OCI-LY3 (cell line): ENCODE measurements around the gene POLDIP3.
"Not testable (repeated sequence)": the region's sequence is repeated elsewhere in the genome, so short reads cannot be mapped to it uniquely, and the experiment has no call there.

Experiments used
- H2AFZ ChIP-seq: fragments of 200-600, 300-600 bp; shearing (Covaris generic); 2 replicates; pipeline ENCODE4 v1.6.0; 2014; ENCODE audit warnings: antibody characterized with exemption, low read depth, low read length
- H3K27ac ChIP-seq: fragments of 200-600, 300-600 bp; sonication (generic); 2 replicates; pipeline ENCODE4 v1.5.1; 2014; ENCODE audit warnings: mild to moderate bottlenecking, low read length, moderate library complexity, mixed read lengths
- H3K27me3 ChIP-seq: fragments of 200-600, 300-600 bp; sonication (generic); 2 replicates; pipeline ENCODE4 v1.6.1; 2014; ENCODE audit warnings: low read depth, low read length, mixed read lengths
- H3K36me3 ChIP-seq: fragments of 200-600, 300-600 bp; sonication (generic); replicated peaks from 2 replicates; pipeline ENCODE3; 2014; ENCODE audit warnings: low read depth, low read length, mixed read lengths
- H3K4me1 ChIP-seq: fragments of 300-600, 200-600 bp; sonication (generic); 2 replicates; pipeline ENCODE4 v1.6.1; 2014; ENCODE audit warnings: low read length, mixed read lengths
- H3K4me2 ChIP-seq: fragments of 200-600, 300-600 bp; sonication (generic); 2 replicates; pipeline ENCODE4 v1.6.1; 2014; ENCODE audit warnings: low read length, mixed read lengths
- H3K4me3 ChIP-seq: fragments of 300-600, 200-600 bp; sonication (generic); 2 replicates; pipeline ENCODE4 v1.5.1; 2014; ENCODE audit warnings: antibody characterized with exemption, mild to moderate bottlenecking, low read length, moderate library complexity
- H3K79me2 ChIP-seq: fragments of 300-600, 200-600 bp; shearing (Covaris generic); 2 replicates; pipeline ENCODE4 v1.6.1; 2014; ENCODE audit warnings: mild to moderate bottlenecking, low read length, mixed read lengths
- H3K9ac ChIP-seq: fragments of 300-600, 200-600 bp; shearing (Covaris generic); 2 replicates; pipeline ENCODE4 v1.6.0; 2014; ENCODE audit warnings: mild to moderate bottlenecking, low read length, moderate library complexity
- H3K9me3 ChIP-seq: fragments of 200-600, 300-600 bp; shearing (Covaris generic); 2 replicates; pipeline ENCODE4 v1.6.1; 2014; ENCODE audit warnings: low read length, mixed read lengths; ENCODE audit not compliant: insufficient read depth
- H4K20me1 ChIP-seq: fragments of 200-600, 300-600 bp; sonication (generic); 2 replicates; pipeline ENCODE4 v1.6.1; 2016; ENCODE audit warnings: low read length, mixed read lengths; ENCODE audit not compliant: insufficient read depth
- CTCF ChIP-seq: fragments of 200-600, 300-600 bp; sonication (generic); IDR thresholded peaks from 2 replicates; pipeline ENCODE4 v1.5.1; 2014; ENCODE audit warnings: antibody characterized with exemption, low read length, low read depth
- EZH2phosphoT487 ChIP-seq: fragments of 200-600 bp; shearing (Covaris generic); IDR thresholded peaks from 2 replicates; pipeline ENCODE4 v1.6.1; 2018; ENCODE audit warnings: antibody characterized with exemption, mixed run types, low read depth

Gene POLDIP3

DNA sequence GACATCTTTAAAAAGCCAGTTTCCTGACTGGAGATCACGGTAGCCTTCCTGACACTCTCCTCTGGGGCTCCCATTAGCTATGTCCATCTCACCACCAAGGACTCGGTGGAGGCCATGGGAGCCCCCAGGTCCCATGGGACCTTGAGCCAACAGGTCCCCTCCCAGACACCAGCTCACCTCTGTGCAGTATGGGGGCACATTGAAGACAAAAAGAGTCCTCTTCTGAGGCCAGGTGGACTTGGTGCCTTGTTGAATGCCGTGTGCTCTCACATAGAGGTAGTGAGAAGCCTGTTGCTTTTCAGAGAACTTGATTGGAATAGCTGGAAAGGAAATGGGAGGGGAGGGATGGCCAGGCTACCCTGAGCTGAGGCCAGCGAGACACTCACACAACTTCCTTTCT is 34.6 kb downstream of the POLDIP3 start:
- not testable (repeated sequence) for H3K4me2 ChIP-seq, H3K9ac ChIP-seq, H3K4me3 ChIP-seq, H3K4me1 ChIP-seq, H3K27ac ChIP-seq, H3K9me3 ChIP-seq, H4K20me1 ChIP-seq, H3K27me3 ChIP-seq, H2AFZ ChIP-seq
- Histone ChIP-seq H3K79me2 (peaks cover 36% of the 10 kb centered on the region), H3K36me3 (peaks cover 13% of the 10 kb centered on the region)

- H3K4me2 ChIP-seq: no peak overlapping the region
- H3K36me3 ChIP-seq: peaks cover 8% of the 10 kb centered on the region
- H3K4me3 ChIP-seq: no peak overlapping the region
- no peak overlapping the region for H2AFZ ChIP-seq
- H3K9me3 ChIP-seq: no peaks in the 10 kb centered on the region
- H4K20me1 ChIP-seq: peaks cover 2% of the 10 kb centered on the region; the same call in 1 of the 2 replicates
- H3K27me3 ChIP-seq: no peaks in the 10 kb centered on the region
- TF ChIP-seq EZH2phosphoT487 (no peak), CTCF (no peak)
- H3K79me2 ChIP-seq: peaks cover 36% of the 10 kb centered on the region
- no peak overlapping the region for H3K27ac ChIP-seq
- peaks cover 6% of the 10 kb centered on the region for H3K4me1 ChIP-seq
- H3K9ac ChIP-seq: no peak overlapping the region
Observed at GRCh38 chr22:42577623-42578240, 37.0 kb downstream of the POLDIP3 start.

DNA sequence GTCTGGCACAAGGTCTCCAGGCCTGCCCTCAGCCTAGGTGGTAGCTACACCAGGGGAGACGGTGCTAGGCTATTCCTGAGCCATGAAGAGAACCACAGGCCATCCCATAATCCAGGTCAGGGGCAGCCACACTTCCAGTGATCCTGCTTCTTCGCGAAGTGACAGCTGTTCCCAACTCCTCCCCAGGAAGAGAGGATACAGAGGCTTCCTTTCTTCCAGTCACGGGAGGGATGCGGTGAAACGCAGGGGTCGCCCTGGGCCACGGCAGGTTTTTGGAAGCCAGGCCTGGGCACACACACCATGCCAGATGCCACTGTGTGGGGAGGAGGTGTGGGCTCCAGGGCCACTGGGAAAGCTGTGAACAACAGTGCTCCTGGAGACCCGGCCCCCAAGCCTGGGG is 37.5 kb downstream of the POLDIP3 start:
- H2AFZ ChIP-seq, H3K27ac ChIP-seq, H4K20me1 ChIP-seq, H3K4me1 ChIP-seq, H3K4me3 ChIP-seq, H3K27me3 ChIP-seq, H3K9me3 ChIP-seq, H3K4me2 ChIP-seq, H3K36me3 ChIP-seq, H3K9ac ChIP-seq: not testable (repeated sequence)
- H3K79me2 ChIP-seq: peaks cover 31% of the 10 kb centered on the region

DNA sequence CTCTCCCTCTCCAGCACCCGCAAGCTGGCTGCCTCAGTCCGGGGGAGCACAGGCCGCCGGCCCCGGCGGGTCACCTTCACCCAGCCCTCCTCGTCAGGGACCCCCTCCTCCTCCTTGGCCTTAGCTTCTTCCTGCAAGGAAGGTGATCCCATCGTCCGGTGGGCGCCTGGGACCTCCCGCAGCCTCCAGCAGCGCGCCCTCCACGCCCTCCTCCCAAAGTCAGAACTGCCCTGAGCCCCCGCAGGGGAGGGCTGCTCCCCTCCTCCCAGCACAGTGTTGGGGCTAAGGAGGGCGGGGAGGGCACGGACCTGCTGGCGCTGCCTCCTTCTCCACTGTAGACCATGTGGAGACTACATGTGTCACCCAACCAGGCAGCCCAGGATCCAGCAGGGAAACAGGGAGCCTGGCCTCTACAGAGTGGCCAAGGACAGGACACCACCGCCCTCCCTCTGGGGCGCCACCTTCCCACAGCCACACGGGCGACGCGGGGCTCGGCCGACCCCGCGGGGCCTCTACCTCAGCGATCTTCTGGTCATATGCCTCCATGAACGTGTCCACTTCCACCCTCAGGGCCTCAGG is 38.6 kb downstream of the POLDIP3 start:
- H3K4me3 ChIP-seq, H4K20me1 ChIP-seq, H3K9me3 ChIP-seq, H3K9ac ChIP-seq, H3K27me3 ChIP-seq, H3K27ac ChIP-seq, H3K4me1 ChIP-seq, H3K4me2 ChIP-seq, H2AFZ ChIP-seq, H3K36me3 ChIP-seq: not testable (repeated sequence)
- H3K79me2 ChIP-seq: peaks cover 22% of the 10 kb centered on the region

DNA sequence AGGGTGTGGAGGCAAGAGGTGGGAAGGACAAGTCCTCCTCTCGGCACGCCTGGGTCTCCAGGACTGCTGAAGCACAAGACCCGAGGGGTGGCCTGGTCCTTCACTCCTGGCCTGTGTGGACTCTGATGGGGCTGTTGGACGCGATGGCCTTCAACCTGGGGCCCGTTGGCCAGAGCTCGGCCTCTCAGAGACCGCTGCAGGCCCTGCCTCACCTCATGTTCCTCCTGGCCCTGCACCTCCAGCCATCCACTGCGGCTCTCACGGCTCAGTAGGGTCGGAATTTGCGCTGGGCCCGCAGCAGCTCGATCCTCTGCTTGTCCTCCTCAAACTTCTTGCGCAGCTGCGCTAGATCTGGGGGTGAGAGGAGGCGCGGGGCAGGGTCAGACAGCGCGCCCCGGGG is 40.2 kb downstream of the POLDIP3 start:
- H3K9me3 ChIP-seq, H3K27ac ChIP-seq, H4K20me1 ChIP-seq, H3K4me1 ChIP-seq, H3K27me3 ChIP-seq, H2AFZ ChIP-seq, H3K36me3 ChIP-seq, H3K4me2 ChIP-seq, H3K4me3 ChIP-seq, H3K79me2 ChIP-seq, H3K9ac ChIP-seq: not testable (repeated sequence)

DNA sequence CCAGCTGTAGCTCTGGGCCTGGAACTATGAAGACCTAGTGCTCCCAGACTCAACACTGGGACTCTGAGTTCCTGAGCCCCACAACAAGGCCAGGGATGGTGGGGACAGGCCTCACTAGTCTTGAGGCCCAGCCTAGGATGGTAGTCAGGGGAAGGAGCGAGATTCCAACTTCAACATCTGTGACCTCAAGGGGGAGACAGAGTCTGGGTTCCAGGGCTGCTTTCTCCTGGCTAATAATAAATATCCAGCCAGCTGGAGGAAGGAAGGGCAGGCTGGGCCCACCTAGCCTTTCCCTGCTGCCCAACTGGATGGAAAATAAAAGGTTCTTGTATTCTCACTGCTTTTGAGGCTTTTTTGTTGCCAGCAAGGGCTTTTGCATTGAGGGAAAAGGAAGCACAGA is 40.6 kb downstream of the POLDIP3 start:
- not testable (repeated sequence) for H3K27me3 ChIP-seq, H3K27ac ChIP-seq, H3K4me1 ChIP-seq, H3K9me3 ChIP-seq, H3K79me2 ChIP-seq, H3K9ac ChIP-seq, H2AFZ ChIP-seq, H3K4me2 ChIP-seq, H3K4me3 ChIP-seq, H4K20me1 ChIP-seq
- H3K36me3 ChIP-seq: peaks cover 10% of the 10 kb centered on the region

- not testable (repeated sequence) for H2AFZ ChIP-seq, H3K4me1 ChIP-seq, H3K9me3 ChIP-seq, H3K4me3 ChIP-seq, H3K27me3 ChIP-seq, H3K36me3 ChIP-seq, H3K9ac ChIP-seq, H3K27ac ChIP-seq, H4K20me1 ChIP-seq, H3K79me2 ChIP-seq, H3K4me2 ChIP-seq
Observed at GRCh38 chr22:42571068-42571467, 43.6 kb downstream of the POLDIP3 start.

DNA sequence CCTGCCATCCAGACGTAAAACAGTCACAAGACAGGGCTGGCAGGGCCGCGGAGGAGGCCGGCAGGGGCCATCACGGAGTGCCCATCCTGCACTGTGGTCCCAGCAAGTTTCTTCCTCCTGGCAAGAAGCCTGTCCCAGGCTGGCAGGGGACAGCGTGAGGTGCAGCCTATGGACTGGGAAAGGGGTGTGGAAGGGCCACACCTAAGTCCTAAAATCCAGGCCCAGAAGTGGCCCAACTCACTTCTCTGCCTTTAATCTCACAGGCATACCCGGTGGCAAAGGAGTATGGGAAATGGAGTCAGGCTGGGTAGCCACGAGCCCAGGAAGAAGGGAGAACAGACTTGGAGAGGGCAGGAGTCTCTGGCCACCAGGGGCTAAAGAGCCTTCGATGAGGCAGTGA is 44.1 kb downstream of the POLDIP3 start:
- H3K9me3 ChIP-seq, H3K79me2 ChIP-seq, H3K4me3 ChIP-seq, H3K4me1 ChIP-seq, H2AFZ ChIP-seq, H4K20me1 ChIP-seq, H3K27me3 ChIP-seq, H3K36me3 ChIP-seq, H3K4me2 ChIP-seq, H3K9ac ChIP-seq, H3K27ac ChIP-seq: not testable (repeated sequence)

- not testable (repeated sequence) for H3K79me2 ChIP-seq, H3K27me3 ChIP-seq, H2AFZ ChIP-seq, H3K36me3 ChIP-seq, H3K4me2 ChIP-seq, H3K9ac ChIP-seq, H3K27ac ChIP-seq, H3K4me1 ChIP-seq, H4K20me1 ChIP-seq, H3K9me3 ChIP-seq, H3K4me3 ChIP-seq
Observed at GRCh38 chr22:42567950-42568349, 46.7 kb downstream of the POLDIP3 start.
